Upper lobe of left lung (tissue), 4 donors: Measurements from ENCODE around the gene PTPRG.

Source experiments
- POLR2AphosphoS5 ChIP-seq, 2 donors: sonication (generic); formaldehyde crosslinking; IDR thresholded peaks; one replicate each; pipeline ENCODE4 v1.5.1; 2017; ENCODE audit warnings: antibody characterized with exemption in 2 of 2
- TF ChIP-seq, protein P1 (sequence below), 6 experiments: fragments of 450-650 bp in 4 of 6; fragments of 200-600 bp in 2 of 6; sonication (generic) in 2 of 6; IDR thresholded peaks; one replicate each; pipeline ENCODE4 v1.5.1; 2016 to 2019; ENCODE audit warnings: antibody characterized with exemption in 6 of 6

DNA sequence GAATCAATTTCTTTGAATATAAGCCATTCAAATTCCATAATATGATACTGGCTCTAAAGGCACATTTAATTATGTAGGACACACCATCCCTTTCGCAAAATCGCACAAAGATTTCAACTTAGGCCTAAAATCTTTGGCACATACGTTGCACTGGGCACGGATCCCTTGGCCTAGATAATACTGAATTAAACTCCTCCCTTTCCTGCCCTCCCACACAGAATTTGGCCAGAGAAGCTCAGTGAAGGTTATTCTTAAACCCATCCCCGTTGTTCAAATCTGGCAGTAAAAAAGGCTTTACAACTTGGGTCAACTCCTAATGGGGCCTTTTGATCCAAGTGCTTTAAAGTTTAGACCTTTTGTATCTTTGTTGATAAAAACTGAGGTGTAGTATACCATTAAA is 247.2 kb downstream of the PTPRG start:
- no peak for TF ChIP-seq POLR2AphosphoS5 (IDR thresholded peaks at IDR 0.05)
- TF ChIP-seq, protein P1, sequence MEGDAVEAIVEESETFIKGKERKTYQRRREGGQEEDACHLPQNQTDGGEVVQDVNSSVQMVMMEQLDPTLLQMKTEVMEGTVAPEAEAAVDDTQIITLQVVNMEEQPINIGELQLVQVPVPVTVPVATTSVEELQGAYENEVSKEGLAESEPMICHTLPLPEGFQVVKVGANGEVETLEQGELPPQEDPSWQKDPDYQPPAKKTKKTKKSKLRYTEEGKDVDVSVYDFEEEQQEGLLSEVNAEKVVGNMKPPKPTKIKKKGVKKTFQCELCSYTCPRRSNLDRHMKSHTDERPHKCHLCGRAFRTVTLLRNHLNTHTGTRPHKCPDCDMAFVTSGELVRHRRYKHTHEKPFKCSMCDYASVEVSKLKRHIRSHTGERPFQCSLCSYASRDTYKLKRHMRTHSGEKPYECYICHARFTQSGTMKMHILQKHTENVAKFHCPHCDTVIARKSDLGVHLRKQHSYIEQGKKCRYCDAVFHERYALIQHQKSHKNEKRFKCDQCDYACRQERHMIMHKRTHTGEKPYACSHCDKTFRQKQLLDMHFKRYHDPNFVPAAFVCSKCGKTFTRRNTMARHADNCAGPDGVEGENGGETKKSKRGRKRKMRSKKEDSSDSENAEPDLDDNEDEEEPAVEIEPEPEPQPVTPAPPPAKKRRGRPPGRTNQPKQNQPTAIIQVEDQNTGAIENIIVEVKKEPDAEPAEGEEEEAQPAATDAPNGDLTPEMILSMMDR (IDR thresholded peaks at IDR 0.05) = no peak
